Naive thymus-derived CD4-positive, alpha-beta T cell (primary cell): ENCODE results near the gene ARL2. TPM values are rescaled to one million over a fixed set of nuclear protein-coding genes. Genes with fewer than 3 reads are reported as not detected.
A peak's percentile ranks its signal among the peaks of the same experiment; 100 is the strongest.
"Not testable (repeated sequence)": the region's sequence is repeated elsewhere in the genome, so short reads cannot be mapped to it uniquely, and the experiment has no call there.

Source experiments
- ATAC-seq: fragments of 150-1000 bp; cut with Tn5 transposase; 2 replicates; pipeline ENCODE4 v1.10.0; 2021; ENCODE audit warnings: mild to moderate bottlenecking, moderate library complexity
- CTCF ChIA-PET: fragments of 350-600 bp; sonication (Branson Sonifier 250); formaldehyde crosslinking; loops from one replicate; lab custom pipeline; 2021; ENCODE audit warnings: antibody characterized with exemption; lab: Charles Lee
- POLR2A ChIA-PET: fragments of 350-600 bp; sonication (Branson Sonifier 250); formaldehyde crosslinking; loops from one replicate; lab custom pipeline; 2021; ENCODE audit warnings: antibody characterized with exemption, inconsistent platforms; lab: Charles Lee
- DNase-seq, 9 donors: peaks; one replicate each; pipeline versions ENCODE4 v3.0.0 to v3.0.0-alpha.2; 2020 to 2022; ENCODE audit warnings: mixed read lengths in 1 of 9
- H3K27ac ChIP-seq: one replicate; pipeline ENCODE4 v1.7.0; 2013; ENCODE audit warnings: mild to moderate bottlenecking, low read depth, low read length, moderate library complexity
- H3K27me3 ChIP-seq, 2 donors: one replicate each; pipeline ENCODE4 v1.7.0; 2013; ENCODE audit warnings: low read length in 2 of 2, mild to moderate bottlenecking in 2 of 2, moderate library complexity in 2 of 2; ENCODE audit not compliant: control insufficient read depth in 2 of 2, insufficient read depth in 2 of 2
- H3K36me3 ChIP-seq, 3 experiments: 1 replicate in 2 of 3; 2 replicates in 1 of 3; pipeline ENCODE4 v1.7.0; 2013; ENCODE audit warnings: low read length in 3 of 3, mild to moderate bottlenecking in 3 of 3, moderate library complexity in 1 of 3; ENCODE audit not compliant: insufficient read depth in 3 of 3, control insufficient read depth in 2 of 3
- H3K4me1 ChIP-seq, 2 donors: one replicate each; pipeline ENCODE4 v1.7.0; 2013; ENCODE audit warnings: low read length in 2 of 2, mild to moderate bottlenecking in 2 of 2, moderate library complexity in 1 of 2; ENCODE audit not compliant: control insufficient read depth in 2 of 2, insufficient read depth in 2 of 2
- H3K4me3 ChIP-seq: 2 replicates; pipeline ENCODE4 v1.7.0; 2013; ENCODE audit warnings: mild to moderate bottlenecking, low read length
- H3K9me3 ChIP-seq, 3 experiments: 1 replicate in 2 of 3; 2 replicates in 1 of 3; pipeline ENCODE4 v1.7.0; 2013; ENCODE audit warnings: low read length in 3 of 3; ENCODE audit not compliant: control insufficient read depth in 2 of 3
- H3K27ac Mint-ChIP-seq, 9 donors: one replicate each; pipeline ENCODE4 v1.8.0; 2020 to 2022; ENCODE audit warnings: mixed read lengths in 9 of 9, mild to moderate bottlenecking in 8 of 9, moderate library complexity in 5 of 9, inconsistent platforms in 2 of 9
- H3K27me3 Mint-ChIP-seq, 5 donors: one replicate each; pipeline ENCODE4 v1.8.0; 2021 to 2022; ENCODE audit warnings: mixed read lengths in 5 of 5, mild to moderate bottlenecking in 1 of 5
- H3K36me3 Mint-ChIP-seq, 5 donors: one replicate each; pipeline ENCODE4 v1.8.0; 2020 to 2022; ENCODE audit warnings: mixed read lengths in 5 of 5, mild to moderate bottlenecking in 3 of 5, inconsistent platforms in 1 of 5
- H3K4me1 Mint-ChIP-seq, 7 donors: one replicate each; pipeline ENCODE4 v1.8.0; 2020 to 2022; ENCODE audit warnings: mixed read lengths in 7 of 7, mild to moderate bottlenecking in 3 of 7, inconsistent platforms in 1 of 7
- H3K4me3 Mint-ChIP-seq, 10 donors: one replicate each; pipeline ENCODE4 v1.8.0; 2020 to 2022; ENCODE audit warnings: mild to moderate bottlenecking in 10 of 10, mixed read lengths in 10 of 10, moderate library complexity in 6 of 10, inconsistent platforms in 2 of 10
- H3K9me3 Mint-ChIP-seq, 11 donors: one replicate each; pipeline ENCODE4 v1.8.0; 2020 to 2022; ENCODE audit warnings: mixed read lengths in 11 of 11, mild to moderate bottlenecking in 4 of 11, inconsistent platforms in 1 of 11, moderate library complexity in 1 of 11
- intact Hi-C, 2 donors: fragments of 100-400 bp; cut with micrococcal nuclease; formaldehyde crosslinking; loops; one replicate each; pipeline ENCODE4 v1.15.1; 2023
- polyA plus RNA-seq, 2 donors: library from polyadenylated mRNA; unstranded; fragments of 300-500 nt; fragmentation: Illumina TruSeq; gene quantifications; one replicate each; pipeline ENCODE4 v1.2.3, GENCODE V29; 2021
- total RNA-seq, 6 experiments: library from RNA in 5 of 6; stranded (reverse) in 5 of 6; gene quantifications; 1 replicate in 5 of 6; 2 replicates in 1 of 6; pipeline ENCODE4 v1.2.3 and lab custom pipeline; 2021 to 2026

The ARL2 gene
- total and polyA plus RNA-seq, 7 experiments from 2014 or later, result 22.6 to 96.1 (median 32.5) TPM

GRCh38 chr11:65023502-65023901, 9.5 kb downstream of the ARL2 start:
- H3K9me3 Mint-ChIP-seq, DNase-seq, intact Hi-C loops, POLR2A ChIA-PET, H3K9me3 ChIP-seq, H3K36me3 Mint-ChIP-seq, H3K27me3 ChIP-seq, ATAC-seq, H3K4me3 ChIP-seq, H3K4me3 Mint-ChIP-seq, H3K27me3 Mint-ChIP-seq, H3K27ac ChIP-seq: not testable (repeated sequence)
- peaks cover 12 to 21% (median 16%) of the 10 kb centered on the region in 7 donors for H3K4me1 Mint-ChIP-seq
- CTCF ChIA-PET, result interaction anchor here (1.0 kb wide), 1 partner anchor 9 kb away, joined by 3 read pairs; the partner anchor contains the start of gene ARL2
- H3K27ac Mint-ChIP-seq, result peak overlapping the region in 2 of 9 donors; percentile 4 to 15
- peaks cover 0 to 21% (median 0%) of the 10 kb centered on the region in 3 experiments for H3K36me3 ChIP-seq
- peaks cover 8 to 14% of the 10 kb centered on the region in 2 donors for H3K4me1 ChIP-seq

- peak overlapping the region; percentile 30 for H3K4me3 ChIP-seq
- CTCF ChIA-PET, result interaction anchor here (0.6 to 1.6 kb wide), 4 partner anchors 12 to 588 kb away, joined by 3 to 7 read pairs (median 4); partner anchors contain the start of gene ZNHIT2
- POLR2A ChIA-PET, result interaction anchor here (0.5 to 4.9 kb wide), 9 partner anchors 12 to 249 kb away, joined by 3 to 28 read pairs (median 5); partner anchors contain the start of genes ARL2, SAC3D1, SF1 and ZNHIT2
- peak overlapping the region; percentile 59 to 95 (median 87) for H3K27ac Mint-ChIP-seq
- peaks cover 0 to 1% (median 0%) of the 10 kb centered on the region in 3 experiments for H3K36me3 ChIP-seq
- peaks cover 12 to 24% (median 20%) of the 10 kb centered on the region in 7 donors for H3K4me1 Mint-ChIP-seq
- DNase-seq (no peak), ATAC-seq (no peak)
- H3K4me1 ChIP-seq, result peaks cover 9 to 14% of the 10 kb centered on the region in 2 donors
- intact Hi-C loops, result loop anchor here (1.0 to 5.0 kb wide), 16 partner anchors 13 to 548 kb away; partner anchors contain the start of genes ARL2 (in 2 of the 2), ATG2A (in 2 of the 2), CDCA5 (in 2 of the 2) and FAU (in 2 of the 2)
- H3K27me3 Mint-ChIP-seq, result no peaks in the 10 kb centered on the region
- H3K4me3 Mint-ChIP-seq, result peak overlapping the region; percentile 66 to 91 (median 83)
- H3K36me3 Mint-ChIP-seq, result peaks cover 0 to 6% (median 0%) of the 10 kb centered on the region in 5 donors
- H3K9me3 Mint-ChIP-seq, result no peaks in the 10 kb centered on the region
- peak overlapping the region; percentile 59 for H3K27ac ChIP-seq
- no peaks in the 10 kb centered on the region for H3K9me3 ChIP-seq
- no peaks in the 10 kb centered on the region for H3K27me3 ChIP-seq
These were observed 12.8 kb downstream of the ARL2 start for GRCh38 chr11:65026810-65027209.

- peak within 1 kb of the TSS; percentile 59 for H3K27ac ChIP-seq
- peak; percentile 97 for ATAC-seq
- peaks cover 0 to 7% (median 0%) of the 10 kb centered on the region in 3 experiments for H3K36me3 ChIP-seq
- Mint-ChIP-seq H3K27me3 (no peaks in the 10 kb centered on the region), H3K4me1 (peaks cover 12 to 24% (median 21%) of the 10 kb centered on the region in 7 donors), H3K4me3 (peak within 1 kb of the TSS; percentile 66 to 91 (median 83)), H3K27ac (peak within 1 kb of the TSS; percentile 59 to 95 (median 87)), H3K9me3 (no peaks in the 10 kb centered on the region), H3K36me3 (peaks cover 0 to 3% (median 0%) of the 10 kb centered on the region in 5 donors)
- H3K9me3 ChIP-seq, result no peaks in the 10 kb centered on the region
- POLR2A ChIA-PET, result interaction anchor here (0.5 to 4.9 kb wide), 14 partner anchors 10 to 249 kb away, joined by 3 to 28 read pairs (median 5); partner anchors contain the start of genes ARL2, FAU, MRPL49 and SAC3D1
- H3K4me1 ChIP-seq, result peaks cover 9 to 14% of the 10 kb centered on the region in 2 donors
- intact Hi-C loops, result loop anchor here (1.0 to 5.0 kb wide), 16 partner anchors 13 to 547 kb away; partner anchors contain the start of genes ARL2 (in 2 of the 2), ATG2A (in 2 of the 2), CDCA5 (in 2 of the 2) and FAU (in 2 of the 2)
- DNase-seq, result peak; percentile 61 to 95 (median 94)
- peak within 1 kb of the TSS; percentile 41 for H3K4me3 ChIP-seq
- H3K27me3 ChIP-seq, result no peaks in the 10 kb centered on the region
- CTCF ChIA-PET, result interaction anchor here (0.6 to 1.6 kb wide), 8 partner anchors 13 to 587 kb away, joined by 3 to 7 read pairs (median 3); partner anchors contain the start of genes FAU, MRPL49, SAC3D1 and ZNHIT2
These were observed 13.5 kb downstream of the ARL2 start, which contains the start of gene SNX15 for GRCh38 chr11:65027213-65028067. TSS of gene SNX15 (plus strand) at chr11:65027439. CDS start at chr11:65027538, 99 bp downstream.

GRCh38 chr11:65032216-65032615, 18.3 kb downstream of the ARL2 start:
- H3K4me3 ChIP-seq, result no peak overlapping the region
- no peaks in the 10 kb centered on the region for H3K9me3 Mint-ChIP-seq
- H3K4me3 Mint-ChIP-seq, result no peak overlapping the region
- ATAC-seq, result no peak
- ChIA-PET POLR2A (interaction anchor here (1.0 kb wide), 1 partner anchor 64 kb away, joined by 3 read pairs; no protein-coding TSS in a partner anchor), CTCF (no interaction called here)
- peaks cover 0 to 40% (median 0%) of the 10 kb centered on the region in 3 experiments for H3K36me3 ChIP-seq
- no peaks in the 10 kb centered on the region for H3K27me3 Mint-ChIP-seq
- peaks cover 9% of the 10 kb centered on the region in 2 donors for H3K4me1 ChIP-seq
- no peak overlapping the region for H3K27ac Mint-ChIP-seq
- no peaks in the 10 kb centered on the region for H3K27me3 ChIP-seq
- peaks cover 8 to 19% (median 14%) of the 10 kb centered on the region in 7 donors for H3K4me1 Mint-ChIP-seq
- H3K27ac ChIP-seq, result no peak overlapping the region
- DNase-seq, result no peak
- intact Hi-C loops, result no loop called here
- peaks cover 0 to 5% (median 0%) of the 10 kb centered on the region in 5 donors for H3K36me3 Mint-ChIP-seq
- no peaks in the 10 kb centered on the region for H3K9me3 ChIP-seq

- Histone ChIP-seq H3K36me3 (peaks cover 0 to 55% (median 0%) of the 10 kb centered on the region in 3 experiments), H3K9me3 (no peaks in the 10 kb centered on the region), H3K27me3 (no peaks in the 10 kb centered on the region), H3K4me1 (no peaks in the 10 kb centered on the region), H3K27ac (no peak overlapping the region), H3K4me3 (no peak overlapping the region)
- DNase-seq, result no peak
- Mint-ChIP-seq H3K4me3 (no peak overlapping the region), H3K36me3 (peaks cover 0 to 5% (median 0%) of the 10 kb centered on the region in 5 donors), H3K9me3 (no peaks in the 10 kb centered on the region), H3K4me1 (peaks cover 0 to 3% (median 0%) of the 10 kb centered on the region in 7 donors), H3K27me3 (no peaks in the 10 kb centered on the region), H3K27ac (no peak overlapping the region)
- ChIA-PET CTCF (interaction anchor here (0.9 kb wide), 1 partner anchor 20 kb away, joined by 3 read pairs; the partner anchor contains the start of gene ARL2), POLR2A (interaction anchor here (1.0 to 1.4 kb wide), 3 partner anchors 9 to 101 kb away, joined by 3 to 5 read pairs (median 4); no protein-coding TSS in a partner anchor)
- ATAC-seq, result no peak
- intact Hi-C loops, result no loop called here
These were observed 20.5 kb downstream of the ARL2 start for GRCh38 chr11:65034423-65034822.

- ChIA-PET POLR2A (interaction anchor here (1.2 to 1.4 kb wide), 2 partner anchors 21 to 99 kb away, joined by 3 to 4 read pairs; partner anchors contain the start of gene ARL2), CTCF (interaction anchor here (0.8 kb wide), 1 partner anchor 22 kb away, joined by 3 read pairs; the partner anchor contains the start of gene ARL2)
- H3K36me3 ChIP-seq, result peaks cover 0 to 55% (median 0%) of the 10 kb centered on the region in 3 experiments
- ATAC-seq, result no peak
- H3K4me1 Mint-ChIP-seq, result peaks cover 0 to 6% (median 3%) of the 10 kb centered on the region in 7 donors
- peaks cover 0 to 5% of the 10 kb centered on the region in 2 donors for H3K4me1 ChIP-seq
- no peaks in the 10 kb centered on the region for H3K9me3 ChIP-seq
- intact Hi-C loops, result no loop called here
- no peak overlapping the region for H3K4me3 Mint-ChIP-seq
- no peak overlapping the region for H3K4me3 ChIP-seq
- H3K36me3 Mint-ChIP-seq, result peaks cover 0 to 5% (median 0%) of the 10 kb centered on the region in 5 donors
- H3K9me3 Mint-ChIP-seq, result no peaks in the 10 kb centered on the region
- no peak for DNase-seq
- H3K27me3 Mint-ChIP-seq, result no peaks in the 10 kb centered on the region
- no peak overlapping the region for H3K27ac Mint-ChIP-seq
- H3K27ac ChIP-seq, result no peak overlapping the region
- no peaks in the 10 kb centered on the region for H3K27me3 ChIP-seq
These were observed 21.6 kb downstream of the ARL2 start for GRCh38 chr11:65035579-65035978.
